ENCODE measurements around the gene SRP9.

DNA sequence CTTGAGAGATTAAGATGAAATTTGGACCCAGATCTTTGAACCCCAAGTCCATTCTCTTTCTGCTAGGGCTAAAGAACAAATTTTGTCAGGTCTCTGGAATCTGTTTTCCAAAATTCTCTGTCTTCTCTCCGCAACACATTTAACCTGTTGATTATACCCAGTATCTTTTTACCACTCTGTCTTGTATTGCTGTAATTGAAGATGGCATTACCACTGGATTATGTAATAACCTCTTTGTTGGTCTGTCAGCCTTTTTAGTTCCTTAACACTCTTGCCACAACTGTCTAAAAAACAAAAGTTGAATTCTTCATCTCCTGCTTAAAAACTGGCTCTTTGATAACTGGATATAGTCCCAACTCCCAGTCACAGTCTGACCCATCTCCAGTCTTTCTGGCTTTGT, 3.0 kb downstream of the SRP9 start:
- TF ChIP-seq CTCF (IDR thresholded peaks at IDR 0.05), result no peak
- no peak for TF ChIP-seq POLR2A (IDR thresholded peaks at IDR 0.05)
